AG09319 (cell line): ENCODE data around the gene DLX5.

Source experiments
- DNase-seq: peaks from one replicate; pipeline ENCODE4 v3.0.0-alpha.2; 2010; ENCODE audit warnings: low read depth; ENCODE audit errors: extremely low read depth
- CTCF ChIP-seq: IDR thresholded peaks from 2 replicates; pipeline ENCODE4 v1.5.1; 2011; ENCODE audit warnings: low read depth, mild to moderate bottlenecking, inconsistent platforms, low read length, moderate library complexity

Gene DLX5

GRCh38 chr7:97020996-97021746 lies 3.5 kb downstream of the DLX5 start:
- no peak for DNase-seq
- TF ChIP-seq CTCF, result peak; percentile 5

GRCh38 chr7:97020601-97020995 lies 4.0 kb downstream of the DLX5 start:
- no peak for DNase-seq
- no peak for TF ChIP-seq CTCF

- no peak for TF ChIP-seq CTCF
- no peak for DNase-seq
Observed at GRCh38 chr7:97019710-97020225, 4.9 kb downstream of the DLX5 start.

- TF ChIP-seq CTCF, result no peak
- DNase-seq, result no peak
Observed at GRCh38 chr7:97018791-97019531, 5.7 kb downstream of the DLX5 start.

- DNase-seq, result no peak
- no peak for TF ChIP-seq CTCF
Observed at GRCh38 chr7:97018126-97018601, 6.5 kb downstream of the DLX5 start.

GRCh38 chr7:97017192-97018125 lies 7.2 kb downstream of the DLX5 start:
- TF ChIP-seq CTCF, result no peak
- no peak for DNase-seq
